Measurements from ENCODE around the gene MAB21L2. TPM values are rescaled to one million over a fixed set of nuclear protein-coding genes. Genes with fewer than 3 reads are reported as not detected.

Gene MAB21L2
- total and polyA plus RNA-seq, 2 of the 8 experiments (the other 6 are each of a cell fraction or from before 2014, with no cell fraction given), result 0.03 TPM; not detected in 1

DNA sequence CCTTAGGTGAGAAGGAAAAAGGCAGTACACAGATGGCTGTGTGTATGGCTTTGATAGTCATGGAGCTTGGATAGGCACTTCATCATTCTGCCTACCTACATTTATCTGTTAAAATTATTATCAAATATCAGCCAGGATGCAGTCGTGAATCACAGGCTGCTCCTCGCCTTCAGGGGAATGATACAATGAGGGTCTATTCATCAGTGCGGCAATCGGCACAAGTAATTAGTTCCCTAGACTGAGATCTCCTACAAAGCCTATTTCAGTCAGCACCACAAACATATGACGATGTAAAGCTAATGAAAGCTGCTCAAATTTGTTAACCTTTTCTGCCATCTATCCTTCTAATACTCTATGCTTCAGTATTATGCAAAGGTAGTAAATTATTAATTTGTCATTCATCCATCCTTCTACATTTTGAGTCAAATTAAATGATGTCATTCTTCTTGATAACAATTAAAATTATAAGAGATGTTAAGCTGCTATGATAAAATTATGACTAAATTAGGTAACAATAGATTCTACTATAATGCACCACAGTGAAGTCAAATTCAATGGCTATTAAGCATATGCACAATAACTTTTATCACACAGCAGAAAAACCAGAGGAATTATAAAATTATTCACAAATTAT is 19.0 kb downstream of the MAB21L2 start:
- Histone ChIP-seq H2AK5ac (ENCODE audit: low read depth, low read length) (no peak overlapping the region), H3K79me1 (ENCODE audit: low read depth, low read length) (no peaks in the 10 kb centered on the region), H3K79me2 (ENCODE audit: control insufficient read depth in 1 of 2, insufficient read depth in 2 of 2, low read length in 2 of 2) (no peaks in the 10 kb centered on the region), H3K14ac (ENCODE audit: insufficient read length) (no peak overlapping the region), H3K23me2 (ENCODE audit: low read depth, low read length) (no peaks in the 10 kb centered on the region), H3K4me2 (ENCODE audit: insufficient read depth in 1 of 2, low read depth in 2 of 2, low read length in 2 of 2) (no peak overlapping the region), H3K18ac (ENCODE audit: extremely low read depth, low read length) (no peak overlapping the region), H3K27ac (ENCODE audit: low read depth, low read length) (no peak overlapping the region), H2BK20ac (ENCODE audit: low read length) (no peak overlapping the region), H4K91ac (replicated peaks; ENCODE audit: insufficient read length, low read length) (no peak overlapping the region), H3K4ac (replicated peaks; ENCODE audit: insufficient read length, low read depth, low read length) (no peak overlapping the region), H4K5ac (ENCODE audit: insufficient read length, low read depth, low read length) (no peak overlapping the region), H3K27me3 (replicated peaks in 1 of 4; ENCODE audit: control insufficient read depth in 3 of 4, extremely low read depth in 1 of 4, insufficient read depth in 3 of 4, low read length in 3 of 4) (no peaks in the 10 kb centered on the region), H3K9ac (replicated peaks in 1 of 4; ENCODE audit: extremely low read depth in 1 of 4, low read depth in 3 of 4, low read length in 3 of 4) (no peak overlapping the region), H3K4me3 (ENCODE audit: extremely low read depth in 1 of 4, insufficient read depth in 2 of 4, low read depth in 3 of 4, low read length in 4 of 4) (no peak overlapping the region), H2BK12ac (ENCODE audit: low read depth, low read length) (no peak overlapping the region), H3K36me3 (ENCODE audit: control insufficient read depth in 2 of 4, insufficient read depth in 4 of 4, low read length in 3 of 4) (peaks cover 0 to 8% (median 0%) of the 10 kb centered on the region in 4 experiments; a peak in 2 of 8 replicates), H4K8ac (ENCODE audit: extremely low read depth, insufficient read depth, low read length) (no peak overlapping the region), H3K9me3 (ENCODE audit: insufficient read depth in 2 of 2, low read depth in 1 of 2, low read length in 1 of 2) (no peaks in the 10 kb centered on the region), H3K23ac (ENCODE audit: insufficient read length) (no peak overlapping the region), H4K20me1 (replicated peaks in 1 of 2; ENCODE audit: control insufficient read depth in 1 of 2, insufficient read depth in 2 of 2, low read length in 2 of 2) (no peaks in the 10 kb centered on the region), H3K56ac (replicated peaks; ENCODE audit: insufficient read length, low read depth, low read length) (no peak overlapping the region), H3K4me1 (replicated peaks in 1 of 4; ENCODE audit: control insufficient read depth in 3 of 4, insufficient read depth in 4 of 4, low read length in 3 of 4) (no peaks in the 10 kb centered on the region), H2BK5ac (ENCODE audit: low read depth, low read length) (no peak overlapping the region), H2BK15ac (ENCODE audit: low read length) (no peak overlapping the region), H2BK120ac (replicated peaks; ENCODE audit: low read depth, low read length) (no peak overlapping the region), H2AFZ (ENCODE audit: low read length) (no peak overlapping the region)
- TF ChIP-seq SUZ12 (IDR thresholded peaks at IDR 0.05; ENCODE audit: low read length), result no peak
- no peak for TF ChIP-seq RAD21 (IDR thresholded peaks at IDR 0.05 in 1 of 2, conservative IDR thresholded peaks at IDR 0.05 in 1 of 2; ENCODE audit: low read depth in 2 of 2, low read length in 2 of 2)
- no peak for TF ChIP-seq TEAD4 (IDR thresholded peaks at IDR 0.05; ENCODE audit: low read depth, low read length)
- TF ChIP-seq RBBP5 (IDR thresholded peaks at IDR 0.05; ENCODE audit: borderline replicate concordance, low read depth, low read length), result no peak
- TF ChIP-seq POLR2A (IDR thresholded peaks at IDR 0.05; ENCODE audit: control extremely low read depth in 1 of 2, low read depth in 2 of 2, low read length in 2 of 2), result no peak
- TF ChIP-seq SP4 (IDR thresholded peaks at IDR 0.05; ENCODE audit: low read length), result no peak
- no peak for TF ChIP-seq ASH2L (IDR thresholded peaks at IDR 0.05; ENCODE audit: low read length)
- TF ChIP-seq EZH2 (IDR thresholded peaks at IDR 0.05; ENCODE audit: low read depth, low read length, severe bottlenecking), result no peak
- TF ChIP-seq CBX8 (IDR thresholded peaks at IDR 0.05; ENCODE audit: borderline replicate concordance, low read depth, low read length), result no peak
- TF ChIP-seq BRCA1 (IDR thresholded peaks at IDR 0.05; ENCODE audit: low read depth, low read length), result no peak
- TF ChIP-seq RXRA (IDR thresholded peaks at IDR 0.05; ENCODE audit: insufficient read depth, low read depth, low read length), result no peak
- TF ChIP-seq TBP (IDR thresholded peaks at IDR 0.05; ENCODE audit: low read depth, low read length), result no peak
- TF ChIP-seq KDM4A (IDR thresholded peaks at IDR 0.05; ENCODE audit: low read depth, low read length, severe bottlenecking), result no peak
- ChIA-PET POLR2A (ENCODE audit: partially characterized antibody) (no interaction called here), CTCF (ENCODE audit: partially characterized antibody) (interaction anchor here (0.6 to 1.3 kb wide), 3 partner anchors 8 to 255 kb away, joined by 3 to 4 read pairs (median 3); no protein-coding TSS in a partner anchor)
- 88% methylated on average over 5 of the region's 5 CpGs; no CpG with 5 or more reads in 1 of the 2 experiments for WGBS, 2 experiments (ENCODE audit: extremely low coverage in 1 of 2, insufficient coverage in 1 of 2, insufficient read length in 1 of 2, insufficient replicate concordance in 2 of 2, low coverage in 1 of 2, low lambda C conversion rate in 2 of 2, missing lambda C conversion rate in 1 of 2)
- no peak for DNase-seq (ENCODE audit: low read depth in 1 of 2, low spot score in 2 of 2)
- FAIRE-seq, result no peak
